PC-9 (cell line): ENCODE data around the gene ITPKC. TPM values are rescaled to one million over a fixed set of nuclear protein-coding genes. Genes with fewer than 3 reads are reported as not detected.

Experiments used
- BruUV-seq: library from RNA; stranded (reverse); fragments of 400-500 nt; replicated peaks from 2 replicates; lab custom pipeline; 2021; lab: Mats Ljungman, UMichigan
- CTCF ChIA-PET: fragments of 300-600 bp; sonication (Branson Sonifier 250); formaldehyde crosslinking; loops from one replicate; lab custom pipeline; 2022; ENCODE audit warnings: antibody characterized with exemption; lab: Charles Lee
- POLR2A ChIA-PET: fragments of 300-600 bp; sonication (Branson Sonifier 250); formaldehyde crosslinking; loops from one replicate; lab custom pipeline; 2022; ENCODE audit warnings: antibody characterized with exemption; ENCODE audit not compliant: unreplicated experiment; lab: Charles Lee
- DNase-seq, 2 experiments: peaks; one replicate each; pipeline versions ENCODE4 v3.0.0 to v3.0.0-alpha.2; 2015 to 2022; ENCODE audit warnings: mixed read lengths in 1 of 2
- H2AFZ ChIP-seq: fragments of 200-600 bp; sonication (generic); 2 replicates; pipeline ENCODE4 v1.8.1; 2017; ENCODE audit warnings: antibody characterized with exemption
- H3F3A ChIP-seq: fragments of 200-600 bp; sonication (generic); 2 replicates; pipeline ENCODE4 v1.8.1; 2017; ENCODE audit warnings: antibody characterized with exemption, mild to moderate bottlenecking, low read depth; ENCODE audit not compliant: insufficient read depth
- H3K27ac ChIP-seq: fragments of 200-600 bp; sonication (generic); 2 replicates; pipeline ENCODE4 v1.6.1; 2016; ENCODE audit warnings: mixed run types
- H3K27me3 ChIP-seq: fragments of 200-600 bp; sonication (generic); 2 replicates; pipeline ENCODE4 v1.6.1; 2016; ENCODE audit warnings: low read depth, mixed run types; ENCODE audit not compliant: insufficient read depth
- H3K36me3 ChIP-seq: fragments of 200-600 bp; sonication (generic); 2 replicates; pipeline ENCODE4 v1.6.1; 2016; ENCODE audit warnings: low read depth, mixed run types
- H3K4me1 ChIP-seq: fragments of 200-600 bp; sonication (generic); replicated peaks from 2 replicates; pipeline ENCODE4 v1.6.1; 2016; ENCODE audit warnings: mixed run types; ENCODE audit not compliant: insufficient read depth
- H3K4me2 ChIP-seq: fragments of 200-600 bp; sonication (generic); 2 replicates; pipeline ENCODE4 v1.6.1; 2017; ENCODE audit warnings: mixed run types
- H3K4me3 ChIP-seq: fragments of 200-600 bp; sonication (generic); 2 replicates; pipeline ENCODE4 v1.6.1; 2016; ENCODE audit warnings: mixed run types
- H3K79me2 ChIP-seq: fragments of 200-600 bp; sonication (generic); 2 replicates; pipeline ENCODE4 v1.6.1; 2017; ENCODE audit warnings: low read depth, mixed run types
- H3K9me2 ChIP-seq: fragments of 200-600 bp; sonication (generic); 2 replicates; pipeline ENCODE4 v1.8.1; 2017; ENCODE audit warnings: mild to moderate bottlenecking; ENCODE audit not compliant: insufficient read depth
- H3K9me3 ChIP-seq: fragments of 200-600 bp; sonication (generic); 2 replicates; pipeline ENCODE4 v1.8.1; 2016; ENCODE audit warnings: low read depth; ENCODE audit not compliant: insufficient read depth
- H4K20me1 ChIP-seq: fragments of 200-600 bp; sonication (generic); 2 replicates; pipeline ENCODE4 v1.8.1; 2017; ENCODE audit not compliant: insufficient read depth
- EZH2 ChIP-seq: fragments of 200-600 bp; sonication (generic); IDR thresholded peaks from 2 replicates; pipeline ENCODE4 v1.8.0; 2017; ENCODE audit warnings: antibody characterized with exemption, low read depth
- intact Hi-C: fragments of 100-400 bp; cut with micrococcal nuclease; formaldehyde crosslinking; loops from one replicate; pipeline ENCODE4 v1.10.0; 2022; ENCODE audit not compliant: unreplicated experiment
- total RNA-seq: library from RNA; stranded (reverse); gene quantifications from 2 replicates; pipeline ENCODE4 v1.2.3, GENCODE V29; 2021
- TF ChIP-seq, protein P1 (sequence below): fragments of 200-600 bp; sonication (generic); conservative IDR thresholded peaks from 2 replicates; pipeline ENCODE4 v1.6.1; 2017; ENCODE audit warnings: mixed run types, antibody characterized with exemption, mild to moderate bottlenecking, moderate library complexity

ITPKC gene
- total RNA-seq, 1 experiment from 2014 or later: 17.6 TPM

DNA sequence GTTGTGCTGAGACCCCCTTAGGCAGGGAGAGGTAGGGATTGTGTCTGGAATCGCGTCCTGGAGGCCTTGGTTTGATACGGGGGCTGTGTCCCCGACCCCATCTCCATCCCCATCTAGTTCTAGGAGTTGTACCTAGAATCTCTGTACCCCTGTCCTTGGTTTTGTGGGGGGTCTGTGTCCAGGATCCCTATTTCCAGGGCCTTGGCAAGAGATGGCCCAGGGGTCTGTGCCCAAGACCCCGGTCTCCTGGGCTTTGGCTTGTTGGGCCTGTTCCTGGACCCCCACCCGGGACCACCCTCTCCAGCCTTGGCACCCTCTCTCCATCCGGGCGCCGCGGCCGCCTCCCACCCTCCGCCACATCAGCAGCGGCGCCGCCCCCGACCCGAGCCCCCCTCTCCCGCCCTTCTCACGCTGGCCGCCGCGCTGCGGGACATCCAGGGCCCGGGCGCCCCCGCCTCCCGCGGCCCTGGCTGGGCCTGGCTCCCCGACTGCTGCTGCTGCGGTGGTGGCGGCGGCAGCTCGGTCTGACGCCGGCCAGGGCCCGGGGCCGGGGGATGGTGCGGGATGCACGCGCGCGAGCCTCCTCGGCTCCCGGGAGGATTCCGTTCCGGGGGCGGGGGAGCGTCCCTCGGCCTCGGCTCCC lies 26.7 kb upstream of the ITPKC start, which contains the start of gene NUMBL:
Gene NUMBL, minus strand, starts transcription at position 602 of the 643 bp plus-strand sequence. Its CDS starts 168 bp downstream, at position 434.
- peak within 1 kb of the TSS; percentile 75 for H3K4me3 ChIP-seq
- peak within 1 kb of the TSS; percentile 79 for H2AFZ ChIP-seq
- no peaks in the 10 kb centered on the region for H3K27me3 ChIP-seq
- H3K36me3 ChIP-seq: no peaks in the 10 kb centered on the region
- peaks cover 19% of the 10 kb centered on the region for H3K4me1 ChIP-seq
- CTCF ChIA-PET: no interaction called here
- POLR2A ChIA-PET: interaction anchor here (0.7 to 0.9 kb wide), 2 partner anchors 46 to 54 kb away, joined by 3 to 7 read pairs; no protein-coding TSS in a partner anchor
- BruUV-seq: no TSS peak
- peak within 1 kb of the TSS; percentile 95 for H3K4me2 ChIP-seq
- TF ChIP-seq EZH2: no peak
- TF ChIP-seq, protein P1, sequence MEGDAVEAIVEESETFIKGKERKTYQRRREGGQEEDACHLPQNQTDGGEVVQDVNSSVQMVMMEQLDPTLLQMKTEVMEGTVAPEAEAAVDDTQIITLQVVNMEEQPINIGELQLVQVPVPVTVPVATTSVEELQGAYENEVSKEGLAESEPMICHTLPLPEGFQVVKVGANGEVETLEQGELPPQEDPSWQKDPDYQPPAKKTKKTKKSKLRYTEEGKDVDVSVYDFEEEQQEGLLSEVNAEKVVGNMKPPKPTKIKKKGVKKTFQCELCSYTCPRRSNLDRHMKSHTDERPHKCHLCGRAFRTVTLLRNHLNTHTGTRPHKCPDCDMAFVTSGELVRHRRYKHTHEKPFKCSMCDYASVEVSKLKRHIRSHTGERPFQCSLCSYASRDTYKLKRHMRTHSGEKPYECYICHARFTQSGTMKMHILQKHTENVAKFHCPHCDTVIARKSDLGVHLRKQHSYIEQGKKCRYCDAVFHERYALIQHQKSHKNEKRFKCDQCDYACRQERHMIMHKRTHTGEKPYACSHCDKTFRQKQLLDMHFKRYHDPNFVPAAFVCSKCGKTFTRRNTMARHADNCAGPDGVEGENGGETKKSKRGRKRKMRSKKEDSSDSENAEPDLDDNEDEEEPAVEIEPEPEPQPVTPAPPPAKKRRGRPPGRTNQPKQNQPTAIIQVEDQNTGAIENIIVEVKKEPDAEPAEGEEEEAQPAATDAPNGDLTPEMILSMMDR: no peak
- no peaks in the 10 kb centered on the region for H4K20me1 ChIP-seq
- no peaks in the 10 kb centered on the region for H3K9me3 ChIP-seq
- peaks cover 10% of the 10 kb centered on the region for H3K79me2 ChIP-seq
- peak within 1 kb of the TSS; percentile 81 for H3K27ac ChIP-seq
- intact Hi-C loops: loop anchor here (1.0 to 2.0 kb wide), 2 partner anchors 25 to 61 kb away; partner anchors contain the start of genes ACTMAP and SNRPA
- DNase-seq: no peak
- no peaks in the 10 kb centered on the region for H3K9me2 ChIP-seq
- H3F3A ChIP-seq: peaks cover 7% of the 10 kb centered on the region; the same call in 1 of the 2 replicates

DNA sequence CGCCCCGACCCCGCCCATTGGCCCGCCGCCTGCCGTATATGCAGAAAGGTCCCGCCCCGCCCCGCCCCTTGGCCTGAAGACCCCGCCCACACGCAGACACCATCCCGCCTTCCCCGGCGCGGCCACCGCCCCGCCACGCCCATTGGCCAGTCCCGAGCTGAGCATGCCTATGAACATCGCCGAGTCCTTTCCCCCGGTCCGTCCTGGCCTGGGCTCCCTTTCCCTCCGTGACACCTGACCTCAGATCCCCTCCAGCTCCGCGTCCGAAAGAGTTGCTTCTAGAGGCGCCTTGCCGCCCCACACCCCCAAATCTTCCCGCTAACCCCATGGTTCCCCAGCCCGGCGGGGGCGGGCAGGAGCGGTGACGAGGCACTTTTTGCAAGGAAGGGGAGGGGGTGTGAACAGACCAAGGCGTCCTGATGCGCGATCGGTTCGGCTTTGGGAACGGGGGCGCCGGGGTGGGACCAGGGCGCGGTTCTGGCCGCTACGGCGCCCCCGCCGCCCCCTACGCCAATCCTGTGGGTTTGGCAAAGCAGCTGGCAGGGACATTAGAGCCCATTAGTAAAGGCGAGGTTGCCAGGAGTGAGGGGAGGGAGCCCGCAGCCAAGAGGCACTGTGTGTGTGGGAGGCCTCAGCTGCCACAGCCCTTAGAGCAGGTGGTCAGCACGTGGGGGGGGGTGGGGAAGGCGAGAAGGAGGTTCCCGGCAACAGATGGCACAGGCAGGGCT lies 26.1 kb upstream of the ITPKC start:
- Histone ChIP-seq H3K27me3 (no peaks in the 10 kb centered on the region), H3K4me2 (peak overlapping the region; percentile 95), H4K20me1 (no peaks in the 10 kb centered on the region), H3F3A (peaks cover 7% of the 10 kb centered on the region; the same call in 1 of the 2 replicates), H3K4me3 (peak overlapping the region; percentile 75), H3K27ac (peak overlapping the region; percentile 81), H2AFZ (peak overlapping the region; percentile 79), H3K36me3 (no peaks in the 10 kb centered on the region), H3K79me2 (peaks cover 10% of the 10 kb centered on the region), H3K9me2 (no peaks in the 10 kb centered on the region), H3K9me3 (no peaks in the 10 kb centered on the region), H3K4me1 (peaks cover 19% of the 10 kb centered on the region)
- TF ChIP-seq, protein P1: no peak
- TF ChIP-seq EZH2: no peak
- ChIA-PET CTCF (no interaction called here), POLR2A (interaction anchor here (0.6 to 0.9 kb wide), 6 partner anchors 45 to 287 kb away, joined by 3 to 7 read pairs (median 3); partner anchors contain the start of genes ACTMAP, RAB4B and SNRPA)
- intact Hi-C loops: loop anchor here (1.0 to 2.0 kb wide), 2 partner anchors 24 to 60 kb away; partner anchors contain the start of genes ACTMAP and SNRPA
- DNase-seq: peak; percentile 77 to 90
- BruUV-seq: TSS peak; percentile 90
